Measurements from ENCODE around the gene TUBB1. TPM values are rescaled to one million over a fixed set of nuclear protein-coding genes. Genes with fewer than 3 reads are reported as not detected.

TUBB1 gene
- total and polyA plus RNA-seq, 11 donors, result 0.07 to 0.64 (median 0.22) TPM; not detected in 1

GRCh38 chr20:59006167-59006863 is 12.9 kb upstream of the TUBB1 start:
- peaks cover 0 to 33% (median 13%) of the 10 kb centered on the region in 9 donors for H3K36me3 ChIP-seq
- peak overlapping the region; percentile 72 to 97 (median 89) for H3K4me3 ChIP-seq
- ATAC-seq (peak in 2 of 4 donors; percentile 16 to 21), DNase-seq (peak in 2 of 5 donors; percentile 36 to 40)
- intact Hi-C loops (cut with DNase I), result no loop called here
- peak overlapping the region; percentile 82 to 96 (median 86) for H3K27ac ChIP-seq
- peaks cover 11 to 76% (median 49%) of the 10 kb centered on the region in 12 donors for H3K4me1 ChIP-seq
- no peaks in the 10 kb centered on the region for H3K27me3 ChIP-seq
- 26 to 40% (median 35%) methylated on average over 2 to 29 of the region's 29 CpGs for WGBS, 4 donors
- TF ChIP-seq POLR2A (IDR thresholded peaks at IDR 0.05) (no peak), CTCF (IDR thresholded peaks at IDR 0.05) (no peak)
- H3K9me3 ChIP-seq, result no peaks in the 10 kb centered on the region

- Histone ChIP-seq H3K36me3 (peaks cover 0 to 25% (median 6%) of the 10 kb centered on the region in 9 donors), H3K27ac (peak within 1 kb of the TSS; percentile 82 to 96 (median 86)), H3K4me1 (peaks cover 11 to 83% (median 53%) of the 10 kb centered on the region in 12 donors), H3K9me3 (no peaks in the 10 kb centered on the region), H3K27me3 (no peaks in the 10 kb centered on the region), H3K4me3 (peak within 1 kb of the TSS; percentile 72 to 97 (median 89))
- 6 to 50% (median 15%) methylated on average over 4 to 82 of the region's 82 CpGs for WGBS, 4 donors
- no peak for TF ChIP-seq CTCF (IDR thresholded peaks at IDR 0.05)
- TF ChIP-seq POLR2A (IDR thresholded peaks at IDR 0.05), result peak in 1 of 2 donors; percentile 82
- DNase-seq (peak; percentile 73 to 89 (median 79)), ATAC-seq (peak in 3 of 4 donors; percentile 65 to 89 (median 85))
- intact Hi-C loops (cut with DNase I), result no loop called here
Measured at GRCh38 chr20:59006864-59007664, 12.2 kb upstream of the TUBB1 start, which contains the start of gene CTSZ. TSS of gene CTSZ (minus strand) at chr20:59007254. CDS start at chr20:59007128, 126 bp downstream.

- 83 to 89% (median 87%) methylated on average over 19 to 24 of the region's 24 CpGs for WGBS, 4 donors
- DNase-seq (peak; percentile 51 to 79 (median 53)), ATAC-seq (peak in 2 of 4 donors; percentile 1 to 4)
- no peak for TF ChIP-seq POLR2A (IDR thresholded peaks at IDR 0.05)
- no peak for TF ChIP-seq CTCF (IDR thresholded peaks at IDR 0.05)
- H3K27me3 ChIP-seq, result no peaks in the 10 kb centered on the region
- intact Hi-C loops (cut with DNase I), result no loop called here
- peak overlapping the region in 11 of 12 donors; percentile 82 to 96 (median 87) for H3K27ac ChIP-seq
- H3K36me3 ChIP-seq, result peaks cover 0 to 17% (median 6%) of the 10 kb centered on the region in 9 donors
- H3K9me3 ChIP-seq, result no peaks in the 10 kb centered on the region
- peaks cover 11 to 81% (median 53%) of the 10 kb centered on the region in 12 donors for H3K4me1 ChIP-seq
- H3K4me3 ChIP-seq, result peak overlapping the region; percentile 72 to 97 (median 89)
Measured at GRCh38 chr20:59007665-59008511, 11.3 kb upstream of the TUBB1 start.
